AG09319 (cell line): ENCODE data around the gene RPTOR.

Source experiments
- DNase-seq: peaks from one replicate; pipeline ENCODE4 v3.0.0-alpha.2; 2010; ENCODE audit warnings: low read depth; ENCODE audit errors: extremely low read depth
- CTCF ChIP-seq: IDR thresholded peaks from 2 replicates; pipeline ENCODE4 v1.5.1; 2011; ENCODE audit warnings: low read depth, mild to moderate bottlenecking, inconsistent platforms, low read length, moderate library complexity

The RPTOR gene

DNA sequence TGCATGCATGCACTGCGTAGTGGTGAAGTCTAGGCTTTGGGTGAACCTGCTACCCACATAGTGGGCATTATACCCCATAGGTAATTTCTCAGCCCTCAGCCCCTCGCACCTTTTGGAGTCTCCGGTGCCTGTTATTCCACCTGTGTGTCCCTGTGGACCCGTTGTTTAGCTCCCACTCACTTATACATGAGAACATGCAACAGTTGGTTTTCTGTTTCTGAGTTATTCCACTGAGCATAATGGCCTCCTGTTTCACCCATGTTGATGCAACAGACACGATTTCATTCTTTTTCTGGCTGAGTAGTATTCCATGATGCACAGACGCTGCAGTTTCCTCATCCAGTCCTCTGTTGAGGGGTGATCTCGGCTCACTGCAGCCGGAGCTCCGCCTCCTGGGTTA is 305.5 kb downstream of the RPTOR start:
- TF ChIP-seq CTCF: no peak
- DNase-seq: no peak

DNA sequence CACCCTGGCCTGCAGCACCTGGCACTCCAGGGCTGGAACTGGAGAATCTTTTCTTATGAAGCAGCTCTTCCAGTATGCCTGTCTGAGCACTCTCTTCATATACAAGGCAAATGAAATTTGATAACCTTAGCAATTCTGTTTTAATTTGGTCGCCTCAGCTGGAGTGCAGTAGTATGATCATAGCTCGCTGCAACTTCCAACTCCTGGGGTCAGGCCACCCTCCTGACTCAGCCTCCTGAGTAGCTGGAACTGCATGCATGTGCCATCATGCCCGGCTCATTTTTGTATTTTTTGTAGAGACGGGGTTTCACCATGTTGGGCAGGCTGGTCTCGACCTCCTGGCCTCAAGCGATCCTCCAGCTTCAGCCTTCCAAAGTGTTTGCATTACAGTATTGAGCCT is 306.2 kb downstream of the RPTOR start:
- no peak for DNase-seq
- TF ChIP-seq CTCF: no peak

DNA sequence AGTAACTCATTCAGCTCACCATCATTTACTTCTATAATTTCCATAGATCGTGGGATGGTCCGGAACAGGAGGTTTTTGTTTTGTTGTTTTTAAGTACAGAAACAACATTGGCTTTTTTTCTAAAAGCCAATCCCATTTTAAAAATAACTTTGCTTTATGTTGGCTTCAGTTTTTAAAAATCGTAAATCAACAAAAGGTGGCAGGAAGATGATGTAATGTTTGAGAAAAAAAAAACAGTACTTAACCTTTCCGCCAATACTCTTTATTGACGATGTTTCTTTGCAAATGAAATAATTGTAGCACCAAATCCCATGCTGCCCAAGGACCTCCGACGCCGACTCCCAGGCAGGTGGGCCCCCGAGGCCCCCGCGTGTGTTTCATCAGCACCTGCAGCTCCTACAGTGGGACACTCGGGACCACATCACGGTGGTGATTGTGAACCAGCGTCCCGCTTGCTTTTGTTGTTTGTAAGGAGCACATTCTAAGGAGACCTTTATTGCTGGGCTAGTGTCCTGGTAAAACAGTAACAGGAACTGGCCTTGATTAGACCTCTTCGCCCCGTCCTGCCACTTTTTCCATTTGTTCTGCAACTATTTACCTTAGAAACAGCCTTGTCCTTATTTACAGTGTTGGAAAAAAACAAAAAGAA is 306.8 kb downstream of the RPTOR start:
- no peak for DNase-seq
- TF ChIP-seq CTCF: no peak

DNA sequence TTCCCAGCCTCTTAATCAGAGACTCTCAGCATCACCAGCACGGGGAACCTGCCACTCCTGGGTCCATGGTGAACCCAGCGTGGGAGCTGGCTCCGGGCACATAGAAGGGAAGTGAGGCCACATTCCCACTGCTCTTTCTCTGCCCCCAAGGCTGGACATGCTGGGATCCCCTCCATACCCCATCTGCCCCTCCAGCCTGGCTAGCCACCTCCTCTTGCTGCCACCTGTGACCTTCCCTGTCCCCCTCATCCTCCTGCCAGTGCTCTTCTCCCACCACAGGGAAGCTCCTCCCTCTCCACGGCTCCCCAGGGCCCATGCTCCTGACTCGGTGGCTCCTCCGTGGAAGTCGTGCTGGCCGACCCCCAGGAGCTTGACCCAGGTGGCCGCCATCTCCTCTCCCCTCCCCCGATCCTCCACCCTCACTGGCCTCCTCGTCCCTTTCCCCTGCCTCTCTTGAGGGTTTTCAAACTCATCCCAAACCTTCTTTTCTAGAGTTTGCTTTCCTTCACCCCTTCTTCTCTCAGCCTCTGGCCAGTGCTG is 307.9 kb downstream of the RPTOR start:
- DNase-seq: no peak
- no peak for TF ChIP-seq CTCF

- no peak for TF ChIP-seq CTCF
- DNase-seq: no peak
These were observed 308.4 kb downstream of the RPTOR start for GRCh38 chr17:80853076-80853475.

GRCh38 chr17:80854220-80854619 is 309.6 kb downstream of the RPTOR start:
- no peak for TF ChIP-seq CTCF
- DNase-seq: no peak

GRCh38 chr17:80855196-80855947 is 310.7 kb downstream of the RPTOR start:
- no peak for TF ChIP-seq CTCF
- DNase-seq: no peak
